Measurements from ENCODE around the gene RPTOR.
"Not testable (repeated sequence)": the region's sequence is repeated elsewhere in the genome, so short reads cannot be mapped to it uniquely, and the experiment has no call there.

RPTOR gene

GRCh38 chr17:80763293-80763867 lies 218.7 kb downstream of the RPTOR start:
- no peak for TF ChIP-seq CTCF (IDR thresholded peaks at IDR 0.05; ENCODE audit: extremely low read depth, missing control alignments)
- DNase-seq (ENCODE audit: low spot score) = no peak

- not testable (repeated sequence) for DNase-seq (ENCODE audit: low spot score)
Observed at GRCh38 chr17:80764627-80765145, 220.0 kb downstream of the RPTOR start.

DNA sequence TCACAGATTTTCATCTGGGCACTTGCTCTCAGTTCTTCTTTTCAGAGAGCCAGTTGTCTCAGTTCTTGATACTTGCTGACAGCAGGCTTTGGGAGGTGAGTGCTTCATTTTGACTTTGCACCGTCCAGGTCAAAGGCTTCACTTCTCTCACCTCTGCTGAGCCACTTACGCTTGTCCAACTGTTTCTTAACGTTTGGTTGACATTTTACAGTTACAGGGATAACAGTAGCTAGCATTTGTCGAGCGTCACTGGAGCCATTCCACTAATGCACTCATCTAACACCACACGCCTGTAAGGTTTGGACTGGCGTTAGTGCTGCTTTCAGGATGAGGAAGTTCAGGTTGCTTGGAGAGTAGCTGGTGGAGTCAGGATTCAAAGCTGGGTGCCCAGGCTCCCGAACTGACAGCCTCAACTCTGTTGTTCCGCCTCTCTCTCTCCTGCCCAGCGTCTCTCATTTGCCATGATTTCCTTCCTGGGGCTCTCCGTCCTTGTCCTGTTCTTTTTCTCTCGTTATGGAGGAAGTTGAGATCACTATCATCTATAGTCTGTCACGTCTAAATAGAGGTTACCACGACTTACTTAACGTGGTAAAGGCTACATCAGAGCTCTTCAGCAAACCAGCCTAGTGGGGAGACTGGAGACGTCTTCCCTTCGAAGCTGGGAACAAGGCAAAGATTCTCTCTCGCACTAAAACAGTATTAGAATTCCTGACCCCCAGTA lies 220.8 kb downstream of the RPTOR start:
- no peak for TF ChIP-seq CTCF (IDR thresholded peaks at IDR 0.05; ENCODE audit: extremely low read depth, missing control alignments)

DNA sequence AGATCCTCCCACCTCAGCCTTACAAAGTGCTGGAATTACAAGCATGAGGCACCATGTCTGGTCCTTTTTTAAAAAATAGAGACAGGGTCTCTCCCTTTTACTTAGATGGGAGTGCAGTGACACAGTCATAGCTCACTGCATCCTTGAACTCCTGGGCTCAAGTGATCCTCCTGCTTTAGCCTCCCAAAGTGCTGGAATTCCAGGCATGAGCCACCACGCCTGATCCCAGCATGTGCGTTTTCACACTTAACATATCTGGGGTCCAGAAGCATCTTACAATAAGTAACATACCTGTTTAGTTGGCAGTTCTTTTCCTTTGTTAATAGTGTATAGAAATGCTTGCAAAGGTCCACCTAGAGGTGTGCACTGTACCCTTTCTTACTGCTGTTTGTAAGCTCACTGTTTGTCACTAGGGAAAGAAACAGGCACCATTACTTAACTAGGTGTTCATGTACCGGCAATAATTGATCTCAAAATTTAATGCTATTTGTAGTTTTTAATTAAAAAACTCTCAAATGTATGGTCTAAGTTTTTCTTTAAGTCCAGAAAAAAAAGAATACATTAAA lies 221.7 kb downstream of the RPTOR start:
- TF ChIP-seq CTCF (IDR thresholded peaks at IDR 0.05; ENCODE audit: extremely low read depth, missing control alignments) = no peak
- no peak for DNase-seq (ENCODE audit: low spot score)

More for the DNA sequence above, 220.8 kb downstream of the RPTOR start:
- DNase-seq (ENCODE audit: low spot score) = no peak

GRCh38 chr17:80768389-80768788 lies 223.8 kb downstream of the RPTOR start:
- DNase-seq (ENCODE audit: low spot score) = no peak
- TF ChIP-seq CTCF (IDR thresholded peaks at IDR 0.05; ENCODE audit: extremely low read depth, missing control alignments) = no peak

- no peak for TF ChIP-seq CTCF (IDR thresholded peaks at IDR 0.05; ENCODE audit: extremely low read depth, missing control alignments)
- DNase-seq (ENCODE audit: low spot score) = no peak
Observed at GRCh38 chr17:80768936-80769335, 224.3 kb downstream of the RPTOR start.

DNA sequence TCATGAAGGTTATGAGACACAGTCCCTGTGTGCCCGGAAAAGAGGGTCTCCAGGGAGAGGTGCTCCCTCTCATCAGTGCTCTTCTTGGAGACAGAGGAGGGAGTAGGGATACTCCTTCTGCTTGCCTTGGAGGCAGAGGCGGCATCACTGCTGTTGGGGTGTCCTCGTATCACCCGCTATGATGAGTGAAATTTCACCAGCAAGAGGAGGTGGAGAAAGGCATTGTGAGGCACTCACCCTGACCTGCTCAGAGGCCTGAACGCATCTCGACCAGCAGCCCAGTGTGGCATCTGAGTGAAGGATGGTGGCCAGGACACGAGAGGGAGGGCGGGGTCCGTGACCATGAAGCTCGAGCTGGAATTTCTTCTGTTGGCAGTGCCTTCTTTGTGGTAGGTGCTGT lies 224.9 kb downstream of the RPTOR start:
- no peak for DNase-seq (ENCODE audit: low spot score)
- TF ChIP-seq CTCF (IDR thresholded peaks at IDR 0.05; ENCODE audit: extremely low read depth, missing control alignments) = no peak

Measured in GM20000 (cell line).